GM12892 (cell line): ENCODE data around the gene SNX8.

ENCODE experiments used
- POLR2A ChIP-seq: IDR thresholded peaks from 2 replicates; pipeline ENCODE4 v1.6.1; 2011; ENCODE audit warnings: low read depth, low read length, control low read depth
- POLR2AphosphoS5 ChIP-seq: IDR thresholded peaks from 2 replicates; pipeline ENCODE4 v1.6.1; 2011; ENCODE audit warnings: low read depth, low read length, control low read depth
- TAF1 ChIP-seq: IDR thresholded peaks from 2 replicates; pipeline ENCODE4 v1.6.1; 2011; ENCODE audit warnings: low read depth, mild to moderate bottlenecking, control low read depth, low read length, borderline replicate concordance

- TF ChIP-seq TAF1: no peak
- no peak for TF ChIP-seq POLR2A
- TF ChIP-seq POLR2AphosphoS5: no peak
These were observed 39.6 kb downstream of the SNX8 start for GRCh38 chr7:2274666-2275065.
